ENCODE results near the gene ZNF699. TPM values are rescaled to one million over a fixed set of nuclear protein-coding genes. Genes with fewer than 3 reads are reported as not detected.

Gene ZNF699
- polyA plus RNA-seq, 1 of the 3 experiments (the other 2 are of a cell fraction) = 0.97 TPM

GRCh38 chr19:9296336-9296735, 13.3 kb downstream of the ZNF699 start:
- ChIA-PET POLR2A (no interaction called here), CTCF (no interaction called here)
- Histone ChIP-seq H3K9me3 (peaks cover 39% of the 10 kb centered on the region), H3K4me2 (no peak overlapping the region), H4K20me1 (ENCODE audit: insufficient read depth) (no peaks in the 10 kb centered on the region), H3K9me2 (no peaks in the 10 kb centered on the region), H2AFZ (ENCODE audit: low read depth) (no peak overlapping the region), H3K27me3 (ENCODE audit: insufficient read depth) (no peaks in the 10 kb centered on the region), H3K4me3 (ENCODE audit: low read depth in 2 of 2, low read length in 1 of 2) (no peak overlapping the region; a peak in 1 of 4 replicates), H3K79me2 (ENCODE audit: insufficient read depth) (peaks cover 7% of the 10 kb centered on the region; the same call in 1 of the 2 replicates), H3K27ac (ENCODE audit: low read depth in 2 of 2, low read length in 1 of 2) (no peak overlapping the region), H3K4me1 (ENCODE audit: control insufficient read depth in 1 of 2, insufficient read depth in 2 of 2, low read depth in 1 of 2, low read length in 1 of 2) (no peaks in the 10 kb centered on the region), H3F3A (replicated peaks; ENCODE audit: insufficient read depth) (no peaks in the 10 kb centered on the region), H3K36me3 (replicated peaks in 1 of 2; ENCODE audit: control insufficient read depth in 1 of 2, insufficient read depth in 2 of 2, low read length in 1 of 2) (peaks cover 37 to 83% of the 10 kb centered on the region in 2 experiments), H3K9ac (no peak overlapping the region)
- DNase-seq = no peak
- WGBS (ENCODE audit: low lambda C conversion rate) = 91% methylated on average over 2 of the region's 2 CpGs
- no peak for TF ChIP-seq GABPA (IDR thresholded peaks at IDR 0.05; ENCODE audit: low read depth)
- no peak for TF ChIP-seq MXI1 (IDR thresholded peaks at IDR 0.05; ENCODE audit: low read depth, low read length)
- no peak for TF ChIP-seq NFIC (IDR thresholded peaks at IDR 0.05; ENCODE audit: borderline replicate concordance)
- TF ChIP-seq EZH2phosphoT487 (IDR thresholded peaks at IDR 0.05; ENCODE audit: borderline replicate concordance, low read depth) = no peak
- no peak for TF ChIP-seq CTCF (IDR thresholded peaks at IDR 0.05)
- TF ChIP-seq FOSL2 (IDR thresholded peaks at IDR 0.05; ENCODE audit: borderline replicate concordance, low read depth) = no peak
- TF ChIP-seq EP300 (IDR thresholded peaks at IDR 0.05; ENCODE audit: borderline replicate concordance in 1 of 2, low read depth in 1 of 2, low read length in 1 of 2) = no peak
- no peak for TF ChIP-seq USF1 (IDR thresholded peaks at IDR 0.05; ENCODE audit: borderline replicate concordance, low read depth)
- TF ChIP-seq RXRA (IDR thresholded peaks at IDR 0.05; ENCODE audit: borderline replicate concordance, low read depth) = no peak
- no peak for TF ChIP-seq IRF3 (IDR thresholded peaks at IDR 0.05; ENCODE audit: low read depth, low read length)
- TF ChIP-seq GATA2 (CRISPR knock-in tag; IDR thresholded peaks at IDR 0.05) = no peak
- TF ChIP-seq ZBTB33 (IDR thresholded peaks at IDR 0.05; ENCODE audit: borderline replicate concordance, low read depth) = no peak
- no peak for TF ChIP-seq USF2 (IDR thresholded peaks at IDR 0.05; ENCODE audit: borderline replicate concordance, low read depth, low read length)
- no peak for TF ChIP-seq FOXJ3 (CRISPR knock-in tag; IDR thresholded peaks at IDR 0.05)
- TF ChIP-seq CHD2 (IDR thresholded peaks at IDR 0.05; ENCODE audit: low read length, partially characterized antibody) = no peak
- TF ChIP-seq SMC3 (IDR thresholded peaks at IDR 0.05; ENCODE audit: low read depth, low read length) = no peak
